Esophagus mucosa (tissue), 1 donor: ENCODE data around the gene FDPS. TPM values are rescaled to one million over a fixed set of nuclear protein-coding genes. Genes with fewer than 3 reads are reported as not detected.
A peak's percentile ranks its signal among the peaks of the same experiment; 100 is the strongest.

Source experiments
- ATAC-seq: fragments of 200-7000 bp; cut with Tn5 transposase; one replicate; pipeline ENCODE4 v1.9.1; 2020
- total RNA-seq: library from RNA; stranded (reverse); gene quantifications from one replicate; pipeline ENCODE4 v1.2.4, GENCODE V29; 2023
- donor health status: DM: yes; HTN: yes; CAD: no.

The FDPS gene
- 401 TPM for total RNA-seq

GRCh38 chr1:155308493-155309422 is at the start of gene FDPS:
Gene FDPS (plus strand): TSS chr1:155308866. CDS start chr1:155309790, 924 bp downstream.
- ATAC-seq: peak; percentile 99

GRCh38 chr1:155260276-155260675 is 48.4 kb upstream of the FDPS start:
- ATAC-seq: no peak

- ATAC-seq: no peak
These were observed 47.2 kb upstream of the FDPS start for GRCh38 chr1:155261493-155261851.

- peak; percentile 95 for ATAC-seq
These were observed 46.6 kb upstream of the FDPS start, which contains the start of gene SCAMP3 for GRCh38 chr1:155261852-155262673. Gene SCAMP3 (minus strand): TSS chr1:155262360. CDS start chr1:155262151, 209 bp downstream.

- no peak for ATAC-seq
These were observed 45.6 kb upstream of the FDPS start for GRCh38 chr1:155263067-155263466.

GRCh38 chr1:155266553-155266952 is 42.1 kb upstream of the FDPS start:
- ATAC-seq: no peak

GRCh38 chr1:155267373-155267772 is 41.3 kb upstream of the FDPS start:
- ATAC-seq: no peak

- ATAC-seq: no peak
These were observed 40.0 kb upstream of the FDPS start for GRCh38 chr1:155268630-155269029.

GRCh38 chr1:155269381-155269780 is 39.3 kb upstream of the FDPS start:
- no peak for ATAC-seq

GRCh38 chr1:155272466-155273342 is 36.0 kb upstream of the FDPS start:
- peak; percentile 9 for ATAC-seq

- ATAC-seq: peak; percentile 91
These were observed 35.1 kb upstream of the FDPS start, which contains the start of gene CLK2 for GRCh38 chr1:155273343-155274245. Gene CLK2 (minus strand): TSS chr1:155273504. CDS start chr1:155270977, 2,527 bp downstream.

- ATAC-seq: peak; percentile 89
These were observed 31.4 kb upstream of the FDPS start, which contains the start of gene HCN3 for GRCh38 chr1:155277070-155277901. Gene HCN3 (plus strand): TSS chr1:155277463. CDS start chr1:155277591, 128 bp downstream.

GRCh38 chr1:155277902-155278688 is 30.6 kb upstream of the FDPS start:
- peak; percentile 53 for ATAC-seq

- no peak for ATAC-seq
These were observed 29.9 kb upstream of the FDPS start for GRCh38 chr1:155278689-155279160.

GRCh38 chr1:155279268-155279667 is 29.4 kb upstream of the FDPS start:
- no peak for ATAC-seq

GRCh38 chr1:155282488-155283091 is 26.1 kb upstream of the FDPS start:
- no peak for ATAC-seq

GRCh38 chr1:155284476-155284875 is 24.2 kb upstream of the FDPS start:
- ATAC-seq: no peak

- ATAC-seq: no peak
These were observed 23.6 kb upstream of the FDPS start for GRCh38 chr1:155285063-155285462.

GRCh38 chr1:155285631-155286044 is 23.0 kb upstream of the FDPS start:
- no peak for ATAC-seq
